Measurements from ENCODE around the gene HOMER3.

GRCh38 chr19:18939163-18939562, 1.9 kb downstream of the HOMER3 start:
- TF ChIP-seq, protein P1, sequence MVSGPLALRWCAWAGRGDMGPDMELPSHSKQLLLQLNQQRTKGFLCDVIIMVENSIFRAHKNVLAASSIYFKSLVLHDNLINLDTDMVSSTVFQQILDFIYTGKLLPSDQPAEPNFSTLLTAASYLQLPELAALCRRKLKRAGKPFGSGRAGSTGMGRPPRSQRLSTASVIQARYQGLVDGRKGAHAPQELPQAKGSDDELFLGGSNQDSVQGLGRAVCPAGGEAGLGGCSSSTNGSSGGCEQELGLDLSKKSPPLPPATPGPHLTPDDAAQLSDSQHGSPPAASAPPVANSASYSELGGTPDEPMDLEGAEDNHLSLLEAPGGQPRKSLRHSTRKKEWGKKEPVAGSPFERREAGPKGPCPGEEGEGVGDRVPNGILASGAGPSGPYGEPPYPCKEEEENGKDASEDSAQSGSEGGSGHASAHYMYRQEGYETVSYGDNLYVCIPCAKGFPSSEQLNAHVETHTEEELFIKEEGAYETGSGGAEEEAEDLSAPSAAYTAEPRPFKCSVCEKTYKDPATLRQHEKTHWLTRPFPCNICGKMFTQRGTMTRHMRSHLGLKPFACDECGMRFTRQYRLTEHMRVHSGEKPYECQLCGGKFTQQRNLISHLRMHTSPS (CRISPR knock-in tag; IDR thresholded peaks at IDR 0.05; ENCODE audit: low read depth), result no peak
- TF ChIP-seq, protein P2, sequence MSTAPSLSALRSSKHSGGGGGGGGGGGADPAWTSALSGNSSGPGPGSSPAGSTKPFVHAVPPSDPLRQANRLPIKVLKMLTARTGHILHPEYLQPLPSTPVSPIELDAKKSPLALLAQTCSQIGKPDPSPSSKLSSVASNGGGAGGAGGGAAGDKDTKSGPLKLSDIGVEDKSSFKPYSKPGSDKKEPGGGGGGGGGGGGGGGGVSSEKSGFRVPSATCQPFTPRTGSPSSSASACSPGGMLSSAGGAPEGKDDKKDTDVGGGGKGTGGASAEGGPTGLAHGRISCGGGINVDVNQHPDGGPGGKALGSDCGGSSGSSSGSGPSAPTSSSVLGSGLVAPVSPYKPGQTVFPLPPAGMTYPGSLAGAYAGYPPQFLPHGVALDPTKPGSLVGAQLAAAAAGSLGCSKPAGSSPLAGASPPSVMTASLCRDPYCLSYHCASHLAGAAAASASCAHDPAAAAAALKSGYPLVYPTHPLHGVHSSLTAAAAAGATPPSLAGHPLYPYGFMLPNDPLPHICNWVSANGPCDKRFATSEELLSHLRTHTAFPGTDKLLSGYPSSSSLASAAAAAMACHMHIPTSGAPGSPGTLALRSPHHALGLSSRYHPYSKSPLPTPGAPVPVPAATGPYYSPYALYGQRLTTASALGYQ (CRISPR knock-in tag; IDR thresholded peaks at IDR 0.05), result no peak
- TF ChIP-seq GABPA (IDR thresholded peaks at IDR 0.05; ENCODE audit: low read depth, low read length) (no peak), GABPA (CRISPR knock-in tag; IDR thresholded peaks at IDR 0.05; ENCODE audit: low read depth) (no peak), ZSCAN29 (CRISPR knock-in tag; conservative IDR thresholded peaks at IDR 0.05) (no peak), CHD2 (IDR thresholded peaks at IDR 0.05; ENCODE audit: low read depth, low read length) (no peak), ZFX (CRISPR knock-in tag; IDR thresholded peaks at IDR 0.05; ENCODE audit: low read depth) (no peak)
- TF ChIP-seq, protein P3, sequence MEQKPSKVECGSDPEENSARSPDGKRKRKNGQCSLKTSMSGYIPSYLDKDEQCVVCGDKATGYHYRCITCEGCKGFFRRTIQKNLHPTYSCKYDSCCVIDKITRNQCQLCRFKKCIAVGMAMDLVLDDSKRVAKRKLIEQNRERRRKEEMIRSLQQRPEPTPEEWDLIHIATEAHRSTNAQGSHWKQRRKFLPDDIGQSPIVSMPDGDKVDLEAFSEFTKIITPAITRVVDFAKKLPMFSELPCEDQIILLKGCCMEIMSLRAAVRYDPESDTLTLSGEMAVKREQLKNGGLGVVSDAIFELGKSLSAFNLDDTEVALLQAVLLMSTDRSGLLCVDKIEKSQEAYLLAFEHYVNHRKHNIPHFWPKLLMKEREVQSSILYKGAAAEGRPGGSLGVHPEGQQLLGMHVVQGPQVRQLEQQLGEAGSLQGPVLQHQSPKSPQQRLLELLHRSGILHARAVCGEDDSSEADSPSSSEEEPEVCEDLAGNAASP (CRISPR knock-in tag; IDR thresholded peaks at IDR 0.05; ENCODE audit: borderline replicate concordance), result no peak
